K562 (cell line): ENCODE results near the gene DIPK1A. TPM values are rescaled to one million over a fixed set of nuclear protein-coding genes. Genes with fewer than 3 reads are reported as not detected.
A peak's percentile ranks its signal among the peaks of the same experiment; 100 is the strongest.

ENCODE experiments used
- ASH1L ChIP-seq: fragments of 450-650 bp; IDR thresholded peaks from 2 replicates; pipeline ENCODE4 v1.6.1; 2018; ENCODE audit warnings: borderline replicate concordance, mild to moderate bottlenecking, low read depth; ENCODE audit not compliant: partially characterized antibody
- BACH1 ChIP-seq: fragments of 200-800 bp; sonication (Bioruptor generic); IDR thresholded peaks from 2 replicates; pipeline ENCODE4 v1.6.1; 2016; ENCODE audit warnings: missing genetic modification characterization, missing compliant biosample characterization
- E2F3 ChIP-seq: fragments of 250-450 bp; sonication (Bioruptor Pico); IDR thresholded peaks from 2 replicates; pipeline ENCODE4 v1.4.0; 2020; ENCODE audit warnings: mild to moderate bottlenecking
- FOXJ2 ChIP-seq: fragments of 200-800 bp; sonication (Bioruptor generic); IDR thresholded peaks from 2 replicates; pipeline ENCODE4 v1.6.1; 2016; ENCODE audit warnings: missing genetic modification characterization, missing compliant biosample characterization
- FOXK2 ChIP-seq, 2 experiments: fragments of 450-650 bp; IDR thresholded peaks in 1 of 2; conservative IDR thresholded peaks in 1 of 2; 2 replicates each; pipeline ENCODE4 v1.6.1; 2016; ENCODE audit warnings: low read depth in 2 of 2, mild to moderate bottlenecking in 1 of 2
- HMG20B ChIP-seq: fragments of 250-450 bp; sonication (Bioruptor Pico); IDR thresholded peaks from 2 replicates; pipeline ENCODE4 v1.5.0; 2021; ENCODE audit warnings: mild to moderate bottlenecking
- HNRNPH1 ChIP-seq: fragments of 200-400 bp; formaldehyde crosslinking; optimal IDR thresholded peaks from 2 replicates; pipeline ENCODE3; 2017; ENCODE audit warnings: low read depth, mild to moderate bottlenecking, low read length, moderate library complexity
- HNRNPUL1 ChIP-seq: fragments of 200-400 bp; formaldehyde crosslinking; IDR thresholded peaks from 2 replicates; pipeline ENCODE4 v1.6.1; 2017; ENCODE audit warnings: low read length
- IRF2 ChIP-seq: sonication (generic); formaldehyde crosslinking; IDR thresholded peaks from 2 replicates; pipeline ENCODE4 v1.8.1; 2022; ENCODE audit warnings: mild to moderate bottlenecking, missing genetic modification reagents
- KDM2B ChIP-seq: fragments of 250-450 bp; sonication (Bioruptor Pico); IDR thresholded peaks from 2 replicates; pipeline ENCODE4 v1.8.0; 2021; ENCODE audit warnings: mild to moderate bottlenecking, moderate library complexity
- KLF10 ChIP-seq: fragments of 250-450 bp; sonication (Bioruptor Pico); IDR thresholded peaks from 2 replicates; pipeline ENCODE4 v1.6.1; 2021; ENCODE audit warnings: matching md5 sums
- NFXL1 ChIP-seq: fragments of 450-650 bp; formaldehyde crosslinking; IDR thresholded peaks from 2 replicates; pipeline ENCODE4 v1.4.0; 2021; ENCODE audit warnings: mild to moderate bottlenecking
- PHF21A ChIP-seq: fragments of 450-650 bp; IDR thresholded peaks from 2 replicates; pipeline ENCODE4 v1.6.1; 2017; ENCODE audit warnings: low read depth, borderline replicate concordance
- PHTF2 ChIP-seq: fragments of 250-450 bp; sonication (Bioruptor Pico); IDR thresholded peaks from 2 replicates; pipeline ENCODE4 v1.5.0; 2021; ENCODE audit warnings: mild to moderate bottlenecking
- RFX7 ChIP-seq: fragments of 250-450 bp; sonication (Bioruptor Pico); IDR thresholded peaks from 2 replicates; pipeline ENCODE4 v1.5.1; 2021; ENCODE audit warnings: mild to moderate bottlenecking
- ZFPM2 ChIP-seq: fragments of 250-450 bp; sonication (Bioruptor Pico); IDR thresholded peaks from 2 replicates; pipeline ENCODE4 v1.5.1; 2022; ENCODE audit warnings: mild to moderate bottlenecking
- ZNF77 ChIP-seq: fragments of 250-450 bp; sonication (Bioruptor Pico); IDR thresholded peaks from 2 replicates; pipeline ENCODE4 v1.5.0; 2020
- polyA plus RNA-seq, 8 experiments: library from polyadenylated mRNA; depleted of rRNA in 4 of 8; stranded (reverse) in 5 of 8; unstranded in 3 of 8; fragments of >200 nt; fragmentation: Nextera tagmentation in 2 of 8; fragmentation: Illumina TruSeq in 1 of 8; extraction: Ambion mirVana in 2 of 8; extraction: Trizol in 1 of 8; gene quantifications; 2 replicates each; pipeline versions ENCODE4 v1.2.1 to v1.2.3, GENCODE V29; 2011 to 2014; ENCODE audit warnings: inconsistent platforms in 1 of 8, missing spikeins in 1 of 8
- total RNA-seq, 7 experiments: library from RNA; depleted of rRNA in 6 of 7; stranded (reverse); fragments of >200 nt in 6 of 7; fragmentation: Illumina TruSeq in 2 of 7; extraction: Trizol in 2 of 7; gene quantifications; 2 replicates each; pipeline versions ENCODE4 v1.2.1 to v1.2.3, GENCODE V29; 2011 to 2021; ENCODE audit warnings: low replicate concordance in 1 of 7
- TF ChIP-seq, protein P1 (sequence below): fragments of 450-650 bp; formaldehyde crosslinking; IDR thresholded peaks from 2 replicates; pipeline ENCODE4 v1.4.0; 2022; ENCODE audit warnings: missing genetic modification characterization
- TF ChIP-seq, protein P2 (sequence below), 2 experiments: fragments of 150-350 bp in 1 of 2; IDR thresholded peaks; 2 replicates each; pipeline ENCODE4 v1.6.1; 2012 to 2016; ENCODE audit warnings: low read depth in 2 of 2, low read length in 2 of 2, mild to moderate bottlenecking in 1 of 2, moderate library complexity in 1 of 2
- TF ChIP-seq, protein P3 (sequence below): fragments of 450-650 bp; formaldehyde crosslinking; IDR thresholded peaks from 2 replicates; pipeline ENCODE4 v1.4.0; 2020; ENCODE audit warnings: mild to moderate bottlenecking
- TF ChIP-seq, protein P4 (sequence below), 2 experiments: fragments of 450-650 bp in 1 of 2; sonication (generic) in 1 of 2; formaldehyde crosslinking in 1 of 2; IDR thresholded peaks in 1 of 2; conservative IDR thresholded peaks in 1 of 2; 2 replicates each; pipeline versions ENCODE4 v1.6.1 to v1.8.1; 2016 to 2023; ENCODE audit warnings: mild to moderate bottlenecking in 2 of 2, moderate library complexity in 2 of 2, inconsistent platforms in 1 of 2, missing genetic modification reagents in 1 of 2

Gene DIPK1A
- total and polyA plus RNA-seq, 9 of the 15 experiments (the other 6 are each of a cell fraction or from before 2014, with no cell fraction given): 0.54 to 2.5 (median 1.3) TPM

GRCh38 chr1:92831762-92832536 lies 129.3 kb downstream of the DIPK1A start, which contains the start of gene RPL5 (continued):
- TF ChIP-seq PHTF2: no peak
- TF ChIP-seq HNRNPH1: no peak
- TF ChIP-seq ZNF77 (CRISPR knock-in tag): no peak
- no peak for TF ChIP-seq HMG20B (CRISPR knock-in tag)
- no peak for TF ChIP-seq HNRNPUL1
- peak; percentile 86; the same call in 1 of the 2 replicates for TF ChIP-seq ZFPM2 (CRISPR knock-in tag)
- no peak for TF ChIP-seq RFX7 (CRISPR knock-in tag)
- no peak for TF ChIP-seq NFXL1 (CRISPR knock-in tag)
- no peak for TF ChIP-seq KLF10 (CRISPR knock-in tag)
- TF ChIP-seq, protein P1, sequence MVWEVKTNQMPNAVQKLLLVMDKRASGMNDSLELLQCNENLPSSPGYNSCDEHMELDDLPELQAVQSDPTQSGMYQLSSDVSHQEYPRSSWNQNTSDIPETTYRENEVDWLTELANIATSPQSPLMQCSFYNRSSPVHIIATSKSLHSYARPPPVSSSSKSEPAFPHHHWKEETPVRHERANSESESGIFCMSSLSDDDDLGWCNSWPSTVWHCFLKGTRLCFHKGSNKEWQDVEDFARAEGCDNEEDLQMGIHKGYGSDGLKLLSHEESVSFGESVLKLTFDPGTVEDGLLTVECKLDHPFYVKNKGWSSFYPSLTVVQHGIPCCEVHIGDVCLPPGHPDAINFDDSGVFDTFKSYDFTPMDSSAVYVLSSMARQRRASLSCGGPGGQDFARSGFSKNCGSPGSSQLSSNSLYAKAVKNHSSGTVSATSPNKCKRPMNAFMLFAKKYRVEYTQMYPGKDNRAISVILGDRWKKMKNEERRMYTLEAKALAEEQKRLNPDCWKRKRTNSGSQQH (CRISPR knock-in tag): peak; percentile 53; the same call in 1 of the 2 replicates
- TF ChIP-seq, protein P2, sequence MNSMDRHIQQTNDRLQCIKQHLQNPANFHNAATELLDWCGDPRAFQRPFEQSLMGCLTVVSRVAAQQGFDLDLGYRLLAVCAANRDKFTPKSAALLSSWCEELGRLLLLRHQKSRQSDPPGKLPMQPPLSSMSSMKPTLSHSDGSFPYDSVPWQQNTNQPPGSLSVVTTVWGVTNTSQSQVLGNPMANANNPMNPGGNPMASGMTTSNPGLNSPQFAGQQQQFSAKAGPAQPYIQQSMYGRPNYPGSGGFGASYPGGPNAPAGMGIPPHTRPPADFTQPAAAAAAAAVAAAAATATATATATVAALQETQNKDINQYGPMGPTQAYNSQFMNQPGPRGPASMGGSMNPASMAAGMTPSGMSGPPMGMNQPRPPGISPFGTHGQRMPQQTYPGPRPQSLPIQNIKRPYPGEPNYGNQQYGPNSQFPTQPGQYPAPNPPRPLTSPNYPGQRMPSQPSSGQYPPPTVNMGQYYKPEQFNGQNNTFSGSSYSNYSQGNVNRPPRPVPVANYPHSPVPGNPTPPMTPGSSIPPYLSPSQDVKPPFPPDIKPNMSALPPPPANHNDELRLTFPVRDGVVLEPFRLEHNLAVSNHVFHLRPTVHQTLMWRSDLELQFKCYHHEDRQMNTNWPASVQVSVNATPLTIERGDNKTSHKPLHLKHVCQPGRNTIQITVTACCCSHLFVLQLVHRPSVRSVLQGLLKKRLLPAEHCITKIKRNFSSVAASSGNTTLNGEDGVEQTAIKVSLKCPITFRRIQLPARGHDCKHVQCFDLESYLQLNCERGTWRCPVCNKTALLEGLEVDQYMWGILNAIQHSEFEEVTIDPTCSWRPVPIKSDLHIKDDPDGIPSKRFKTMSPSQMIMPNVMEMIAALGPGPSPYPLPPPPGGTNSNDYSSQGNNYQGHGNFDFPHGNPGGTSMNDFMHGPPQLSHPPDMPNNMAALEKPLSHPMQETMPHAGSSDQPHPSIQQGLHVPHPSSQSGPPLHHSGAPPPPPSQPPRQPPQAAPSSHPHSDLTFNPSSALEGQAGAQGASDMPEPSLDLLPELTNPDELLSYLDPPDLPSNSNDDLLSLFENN (IDR thresholded peaks at IDR 0.05; ENCODE audit: low read depth in 2 of 2, low read length in 2 of 2): peak in 1 of 2 experiments; percentile 32; a peak in 1 of 4 replicates
- peak; percentile 47; the same call in 1 of the 2 replicates for TF ChIP-seq FOXJ2 (tag)
- TF ChIP-seq BACH1 (tag): no peak
- TF ChIP-seq PHF21A: peak; percentile 68; the same call in 1 of the 2 replicates
- TF ChIP-seq ASH1L: peak; percentile 8
- TF ChIP-seq, protein P3, sequence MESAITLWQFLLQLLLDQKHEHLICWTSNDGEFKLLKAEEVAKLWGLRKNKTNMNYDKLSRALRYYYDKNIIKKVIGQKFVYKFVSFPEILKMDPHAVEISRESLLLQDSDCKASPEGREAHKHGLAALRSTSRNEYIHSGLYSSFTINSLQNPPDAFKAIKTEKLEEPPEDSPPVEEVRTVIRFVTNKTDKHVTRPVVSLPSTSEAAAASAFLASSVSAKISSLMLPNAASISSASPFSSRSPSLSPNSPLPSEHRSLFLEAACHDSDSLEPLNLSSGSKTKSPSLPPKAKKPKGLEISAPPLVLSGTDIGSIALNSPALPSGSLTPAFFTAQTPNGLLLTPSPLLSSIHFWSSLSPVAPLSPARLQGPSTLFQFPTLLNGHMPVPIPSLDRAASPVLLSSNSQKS (CRISPR knock-in tag): no peak; the same call in 1 of the 2 replicates
- TF ChIP-seq, protein P4, sequence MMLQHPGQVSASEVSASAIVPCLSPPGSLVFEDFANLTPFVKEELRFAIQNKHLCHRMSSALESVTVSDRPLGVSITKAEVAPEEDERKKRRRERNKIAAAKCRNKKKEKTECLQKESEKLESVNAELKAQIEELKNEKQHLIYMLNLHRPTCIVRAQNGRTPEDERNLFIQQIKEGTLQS (IDR thresholded peaks at IDR 0.05): peak; percentile 31; the same call in 1 of the 2 replicates
- TF ChIP-seq, protein P4 (CRISPR knock-in tag; conservative IDR thresholded peaks at IDR 0.05): peak; percentile 89
- 0 out of 2 replicates have a peak, but pooled peaks have one; percentile 26 for TF ChIP-seq E2F3
- peak; percentile 50 to 53 for TF ChIP-seq FOXK2 (conservative IDR thresholded peaks at IDR 0.05 in 1 of 2, IDR thresholded peaks at IDR 0.05 in 1 of 2; ENCODE audit: low read depth in 2 of 2)
- 0 out of 2 replicates have a peak, but pooled peaks have one; percentile 16 for TF ChIP-seq KDM2B (CRISPR knock-in tag)
- no peak for TF ChIP-seq IRF2 (CRISPR knock-in tag)
